ENCODE results near the gene PDZK1IP1.

Gene PDZK1IP1

GRCh38 chr1:47189844-47190508 is at the start of gene PDZK1IP1:
Gene PDZK1IP1 (minus strand): TSS chr1:47190036. CDS start chr1:47189932, 104 bp downstream.
- TF ChIP-seq CTCF (conservative IDR thresholded peaks at IDR 0.05; ENCODE audit: low read depth) = no peak
- peak within 1 kb of the TSS; percentile 90 for H3K27ac ChIP-seq
- DNase-seq (ENCODE audit: low spot score) = peak; percentile 80
- CTCF ChIA-PET = interaction anchor here (0.7 to 1.6 kb wide), 4 partner anchors 9 to 247 kb away, joined by 3 to 11 read pairs (median 4); no protein-coding TSS in a partner anchor
- POLR2A ChIA-PET (ENCODE audit: low non-redundant PET) = interaction anchor here (0.9 kb wide), 1 partner anchor 11 kb away, joined by 3 read pairs; no protein-coding TSS in a partner anchor

GRCh38 chr1:47238935-47239592 is 49.2 kb upstream of the PDZK1IP1 start:
- no peak for DNase-seq (ENCODE audit: low spot score)
- POLR2A ChIA-PET (ENCODE audit: low non-redundant PET) = no interaction called here
- H3K27ac ChIP-seq = no peak overlapping the region
- TF ChIP-seq CTCF (conservative IDR thresholded peaks at IDR 0.05; ENCODE audit: low read depth) = no peak
- CTCF ChIA-PET = no interaction called here

- TF ChIP-seq CTCF (conservative IDR thresholded peaks at IDR 0.05; ENCODE audit: low read depth) = no peak
- ChIA-PET CTCF (no interaction called here), POLR2A (ENCODE audit: low non-redundant PET) (no interaction called here)
- H3K27ac ChIP-seq = no peak overlapping the region
- DNase-seq (ENCODE audit: low spot score) = no peak
Observed at GRCh38 chr1:47235806-47236205, 46.0 kb upstream of the PDZK1IP1 start.

GRCh38 chr1:47235241-47235681 is 45.4 kb upstream of the PDZK1IP1 start:
- no peak overlapping the region for H3K27ac ChIP-seq
- POLR2A ChIA-PET (ENCODE audit: low non-redundant PET) = no interaction called here
- DNase-seq (ENCODE audit: low spot score) = no peak
- CTCF ChIA-PET = interaction anchor here (1.2 kb wide), 1 partner anchor 12 kb away, joined by 3 read pairs; no protein-coding TSS in a partner anchor
- no peak for TF ChIP-seq CTCF (conservative IDR thresholded peaks at IDR 0.05; ENCODE audit: low read depth)

- ChIA-PET CTCF (interaction anchor here (0.6 kb wide), 1 partner anchor 182 kb away, joined by 4 read pairs; no protein-coding TSS in a partner anchor), POLR2A (ENCODE audit: low non-redundant PET) (no interaction called here)
- no peak overlapping the region for H3K27ac ChIP-seq
- DNase-seq (ENCODE audit: low spot score) = no peak
- TF ChIP-seq CTCF (conservative IDR thresholded peaks at IDR 0.05; ENCODE audit: low read depth) = no peak
Observed at GRCh38 chr1:47233186-47233585, 43.4 kb upstream of the PDZK1IP1 start.

GRCh38 chr1:47232187-47232874 is 42.5 kb upstream of the PDZK1IP1 start, which contains the start of gene TAL1:
Gene TAL1 (minus strand): TSS chr1:47232225. CDS start chr1:47225888, 6,337 bp downstream.
- DNase-seq (ENCODE audit: low spot score) = no peak
- TF ChIP-seq CTCF (conservative IDR thresholded peaks at IDR 0.05; ENCODE audit: low read depth) = no peak
- POLR2A ChIA-PET (ENCODE audit: low non-redundant PET) = no interaction called here
- CTCF ChIA-PET = no interaction called here
- no peak within 1 kb of the TSS for H3K27ac ChIP-seq

Measured in RWPE1 (cell line).